PC-3 (cell line): ENCODE results near the gene EIF4B. TPM values are rescaled to one million over a fixed set of nuclear protein-coding genes. Genes with fewer than 3 reads are reported as not detected.

Experiments
- ATAC-seq: fragments of 200-7000 bp; cut with Tn5 transposase; 2 replicates; pipeline ENCODE4 v1.9.1; 2020; ENCODE audit warnings: mild to moderate bottlenecking, moderate library complexity
- BruUV-seq: library from RNA; stranded (reverse); fragments of 400-500 nt; replicated peaks from 2 replicates; lab custom pipeline; 2021; lab: Mats Ljungman, UMichigan
- CTCF ChIA-PET: fragments of 300-600 bp; sonication (Branson Sonifier 250); formaldehyde crosslinking; loops from one replicate; lab custom pipeline; 2022; ENCODE audit warnings: antibody characterized with exemption; lab: Charles Lee
- POLR2A ChIA-PET: fragments of 300-600 bp; sonication (Branson Sonifier 250); formaldehyde crosslinking; loops from one replicate; lab custom pipeline; 2022; ENCODE audit warnings: antibody characterized with exemption; ENCODE audit not compliant: unreplicated experiment; lab: Charles Lee
- DNase-seq: peaks from one replicate; pipeline ENCODE4 v3.0.0-alpha.2; 2015
- H2AFZ ChIP-seq: fragments of 300-600 bp; sonication (generic); 2 replicates; pipeline ENCODE4 v1.6.0; 2016; ENCODE audit warnings: antibody characterized with exemption, low read length
- H3F3A ChIP-seq: fragments of 300-600 bp; sonication (generic); one replicate; pipeline ENCODE4 v1.6.0; 2017; ENCODE audit warnings: antibody characterized with exemption, low read length, control low read depth, mild to moderate bottlenecking; ENCODE audit not compliant: unreplicated experiment
- H3K27ac ChIP-seq: fragments of 300-600 bp; sonication (generic); 2 replicates; pipeline ENCODE4 v1.5.1; 2016; ENCODE audit warnings: mild to moderate bottlenecking, low read length
- H3K27me3 ChIP-seq: fragments of 300-600 bp; sonication (generic); 2 replicates; pipeline ENCODE4 v1.6.1; 2016; ENCODE audit warnings: low read length, mixed read lengths
- H3K36me3 ChIP-seq: fragments of 300-600 bp; sonication (generic); 2 replicates; pipeline ENCODE4 v1.6.1; 2016; ENCODE audit warnings: low read depth, mixed run types, low read length, mixed read lengths
- H3K4me1 ChIP-seq: fragments of 300-600 bp; sonication (generic); 2 replicates; pipeline ENCODE4 v1.5.1; 2016; ENCODE audit warnings: low read length; ENCODE audit not compliant: insufficient read depth
- H3K4me2 ChIP-seq: fragments of 300-600 bp; sonication (generic); 2 replicates; pipeline ENCODE4 v1.6.0; 2016; ENCODE audit warnings: low read length
- H3K4me3 ChIP-seq: fragments of 300-600 bp; sonication (generic); 2 replicates; pipeline ENCODE4 v1.5.1; 2016; ENCODE audit warnings: mild to moderate bottlenecking, low read length, mixed read lengths
- H3K79me2 ChIP-seq: fragments of 300-600 bp; sonication (generic); 2 replicates; pipeline ENCODE4 v1.6.1; 2017; ENCODE audit warnings: low read length, mixed read lengths
- H3K9ac ChIP-seq: fragments of 300-600 bp; sonication (generic); 2 replicates; pipeline ENCODE4 v1.6.0; 2016; ENCODE audit warnings: mild to moderate bottlenecking, low read length
- H3K9me2 ChIP-seq: fragments of 300-600 bp; sonication (generic); replicated peaks from 2 replicates; pipeline ENCODE4 v1.6.1; 2016; ENCODE audit warnings: mixed run types, low read length, mixed read lengths
- H3K9me3 ChIP-seq: fragments of 300-600 bp; sonication (generic); 2 replicates; pipeline ENCODE4 v1.6.1; 2016; ENCODE audit warnings: low read length, mixed read lengths
- H4K20me1 ChIP-seq: fragments of 300-600 bp; sonication (generic); 2 replicates; pipeline ENCODE4 v1.6.1; 2016; ENCODE audit warnings: low read length, mixed read lengths
- EZH2 ChIP-seq: fragments of 300-600 bp; sonication (generic); IDR thresholded peaks from one replicate; pipeline ENCODE4 v1.6.1; 2017; ENCODE audit warnings: antibody characterized with exemption, mild to moderate bottlenecking, low read length; ENCODE audit not compliant: unreplicated experiment
- EZH2phosphoT487 ChIP-seq: fragments of 300-600 bp; sonication (generic); IDR thresholded peaks from 2 replicates; pipeline ENCODE4 v1.6.1; 2018; ENCODE audit warnings: mild to moderate bottlenecking, antibody characterized with exemption, low read length, borderline replicate concordance
- intact Hi-C: fragments of 100-400 bp; cut with micrococcal nuclease; formaldehyde crosslinking; loops from 2 replicates; pipeline ENCODE4 v1.9.0; 2023
- total RNA-seq: library from RNA; depleted of rRNA; stranded (reverse); fragments of >200 nt; gene quantifications from 2 replicates; pipeline ENCODE4 v1.2.3, GENCODE V29; 2014
- TF ChIP-seq, protein P1 (sequence below): fragments of 300-600 bp; sonication (generic); conservative IDR thresholded peaks from 2 replicates; pipeline ENCODE4 v1.5.1; 2017; ENCODE audit warnings: antibody characterized with exemption, low read depth, mild to moderate bottlenecking, low read length

Gene EIF4B
- total RNA-seq, 1 experiment from 2014 or later = 424 TPM

DNA sequence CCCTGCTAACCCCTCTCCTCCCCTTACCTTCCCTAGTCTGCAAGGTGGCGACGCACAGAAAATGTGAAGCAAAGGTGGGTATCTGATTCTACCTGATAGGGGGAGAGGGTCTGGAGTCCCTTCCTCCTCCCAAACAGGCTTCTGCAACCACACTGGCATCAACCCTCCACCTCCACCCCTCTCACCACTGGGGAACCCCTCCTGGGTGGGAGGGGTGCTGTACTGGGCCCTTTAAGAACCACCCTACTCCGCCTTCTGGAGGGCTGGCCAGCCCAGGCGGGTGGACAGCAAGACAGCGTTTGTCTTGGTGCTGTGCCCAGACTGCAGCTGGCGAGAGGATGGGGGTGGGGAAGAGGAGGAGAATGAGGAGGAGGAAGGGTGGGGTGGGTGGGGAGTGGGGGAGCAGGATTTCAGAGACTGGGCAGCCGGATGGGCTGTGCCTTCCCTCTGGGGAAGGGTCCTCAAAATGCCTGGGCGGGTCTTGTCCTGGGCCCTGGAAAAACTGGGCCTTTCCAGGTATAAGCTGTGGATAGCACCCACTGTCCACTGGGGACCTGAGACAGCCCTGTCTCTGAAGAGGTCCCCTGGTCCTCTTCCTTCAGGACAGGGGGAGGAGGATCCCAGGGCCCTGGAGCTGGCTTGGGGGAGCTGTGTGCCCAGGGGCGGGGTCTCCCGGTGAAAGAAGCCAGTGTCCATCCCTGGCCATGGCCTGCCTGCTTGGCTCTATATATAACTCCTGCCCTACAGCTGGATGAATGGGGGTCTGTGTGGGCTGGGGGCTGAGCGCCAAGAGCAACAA, 46.4 kb downstream of the EIF4B start:
- Histone ChIP-seq H3K27ac (no peak overlapping the region), H3K27me3 (no peaks in the 10 kb centered on the region), H3K36me3 (no peaks in the 10 kb centered on the region), H3K4me1 (peaks cover 62% of the 10 kb centered on the region), H2AFZ (no peak overlapping the region), H3K9me3 (no peaks in the 10 kb centered on the region), H3F3A (peaks cover 5% of the 10 kb centered on the region), H3K9ac (no peak overlapping the region), H3K79me2 (peaks cover 34% of the 10 kb centered on the region), H4K20me1 (no peaks in the 10 kb centered on the region), H3K9me2 (no peaks in the 10 kb centered on the region), H3K4me3 (peak overlapping the region; percentile 81; the same call in 1 of the 2 replicates), H3K4me2 (peak overlapping the region; percentile 89)
- DNase-seq = peak; percentile 72
- ChIA-PET POLR2A (no interaction called here), CTCF (interaction anchor here (0.8 kb wide), 1 partner anchor 13 kb away, joined by 3 read pairs; no protein-coding TSS in a partner anchor)
- intact Hi-C loops = no loop called here
- TF ChIP-seq EZH2 = no peak
- no peak for TF ChIP-seq EZH2phosphoT487
- TF ChIP-seq, protein P1, sequence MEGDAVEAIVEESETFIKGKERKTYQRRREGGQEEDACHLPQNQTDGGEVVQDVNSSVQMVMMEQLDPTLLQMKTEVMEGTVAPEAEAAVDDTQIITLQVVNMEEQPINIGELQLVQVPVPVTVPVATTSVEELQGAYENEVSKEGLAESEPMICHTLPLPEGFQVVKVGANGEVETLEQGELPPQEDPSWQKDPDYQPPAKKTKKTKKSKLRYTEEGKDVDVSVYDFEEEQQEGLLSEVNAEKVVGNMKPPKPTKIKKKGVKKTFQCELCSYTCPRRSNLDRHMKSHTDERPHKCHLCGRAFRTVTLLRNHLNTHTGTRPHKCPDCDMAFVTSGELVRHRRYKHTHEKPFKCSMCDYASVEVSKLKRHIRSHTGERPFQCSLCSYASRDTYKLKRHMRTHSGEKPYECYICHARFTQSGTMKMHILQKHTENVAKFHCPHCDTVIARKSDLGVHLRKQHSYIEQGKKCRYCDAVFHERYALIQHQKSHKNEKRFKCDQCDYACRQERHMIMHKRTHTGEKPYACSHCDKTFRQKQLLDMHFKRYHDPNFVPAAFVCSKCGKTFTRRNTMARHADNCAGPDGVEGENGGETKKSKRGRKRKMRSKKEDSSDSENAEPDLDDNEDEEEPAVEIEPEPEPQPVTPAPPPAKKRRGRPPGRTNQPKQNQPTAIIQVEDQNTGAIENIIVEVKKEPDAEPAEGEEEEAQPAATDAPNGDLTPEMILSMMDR = no peak
- ATAC-seq = peak; percentile 27
- BruUV-seq = no TSS peak

DNA sequence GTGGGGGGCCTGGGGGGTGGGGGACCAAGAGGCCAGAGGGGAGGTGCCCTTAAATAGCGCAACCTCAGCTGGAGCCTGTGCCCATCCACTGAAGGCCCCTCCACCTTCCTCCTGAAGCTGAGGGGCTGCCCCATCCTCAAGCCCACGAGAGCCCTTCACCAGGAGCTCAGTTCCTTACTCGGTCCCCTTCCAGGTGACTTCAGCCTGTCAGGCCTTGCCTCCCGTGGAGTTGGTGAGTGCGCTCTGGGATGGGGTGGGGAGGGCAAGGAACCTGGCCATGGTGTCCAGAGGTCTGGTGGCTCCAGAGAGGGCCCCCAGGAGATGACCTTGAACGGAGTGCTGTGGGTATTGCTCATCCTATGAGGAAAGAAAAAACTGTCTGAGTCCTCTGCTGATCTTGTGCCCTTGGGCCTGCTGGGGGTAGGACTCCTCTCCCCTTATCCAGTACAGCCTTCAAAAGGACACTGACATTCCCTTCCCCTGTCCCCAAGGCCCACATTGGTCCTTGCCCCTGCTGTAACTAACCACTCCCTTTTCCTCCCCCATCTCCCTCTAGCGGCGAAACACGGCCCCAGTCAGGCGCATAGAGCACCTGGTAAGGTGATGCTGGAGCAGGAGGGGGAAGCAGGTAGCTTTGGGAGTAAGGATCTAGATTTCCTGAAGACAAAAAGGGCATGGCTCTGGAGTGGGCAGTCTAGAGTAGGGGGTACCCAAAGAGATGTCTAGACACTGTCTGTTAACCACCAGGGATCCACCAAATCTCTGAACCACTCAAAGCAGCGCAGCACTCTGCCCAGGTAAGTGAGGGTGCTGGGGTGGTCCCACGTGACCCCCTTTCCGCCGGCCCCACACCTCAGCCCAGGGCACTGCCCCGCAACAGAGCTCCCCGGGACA, 47.2 kb downstream of the EIF4B start:
- TSS peak; percentile 33 for BruUV-seq
- H4K20me1 ChIP-seq = no peaks in the 10 kb centered on the region

More for the DNA sequence above, 47.2 kb downstream of the EIF4B start:
- intact Hi-C loops = no loop called here
- ATAC-seq = peak; percentile 41
- Histone ChIP-seq H3K36me3 (no peaks in the 10 kb centered on the region), H3K9me3 (no peaks in the 10 kb centered on the region), H3F3A (no peaks in the 10 kb centered on the region), H3K4me3 (peak overlapping the region; percentile 81), H3K27me3 (no peaks in the 10 kb centered on the region), H2AFZ (peak overlapping the region; percentile 83), H3K9ac (peak overlapping the region; percentile 72), H3K79me2 (peaks cover 34% of the 10 kb centered on the region), H3K4me1 (peaks cover 53% of the 10 kb centered on the region), H3K27ac (peak overlapping the region; percentile 87), H3K4me2 (peak overlapping the region; percentile 85), H3K9me2 (no peaks in the 10 kb centered on the region)
- CTCF ChIA-PET = interaction anchor here (0.8 to 1.1 kb wide), 2 partner anchors 12 kb away, joined by 3 to 5 read pairs; no protein-coding TSS in a partner anchor
- POLR2A ChIA-PET = interaction anchor here (0.6 kb wide), 1 partner anchor 62 kb away, joined by 3 read pairs; no protein-coding TSS in a partner anchor
- DNase-seq = peak; percentile 87
- no peak for TF ChIP-seq EZH2phosphoT487
- no peak for TF ChIP-seq EZH2
- TF ChIP-seq, protein P1 = peak; percentile 92
